ENCODE results near the gene BICRA. TPM values are rescaled to one million over a fixed set of nuclear protein-coding genes. Genes with fewer than 3 reads are reported as not detected.
"Not testable (repeated sequence)": the region's sequence is repeated elsewhere in the genome, so short reads cannot be mapped to it uniquely, and the experiment has no call there.

The BICRA gene
- total and polyA plus RNA-seq, 2 experiments from 2014 or later = 3.4 to 5.4 TPM

DNA sequence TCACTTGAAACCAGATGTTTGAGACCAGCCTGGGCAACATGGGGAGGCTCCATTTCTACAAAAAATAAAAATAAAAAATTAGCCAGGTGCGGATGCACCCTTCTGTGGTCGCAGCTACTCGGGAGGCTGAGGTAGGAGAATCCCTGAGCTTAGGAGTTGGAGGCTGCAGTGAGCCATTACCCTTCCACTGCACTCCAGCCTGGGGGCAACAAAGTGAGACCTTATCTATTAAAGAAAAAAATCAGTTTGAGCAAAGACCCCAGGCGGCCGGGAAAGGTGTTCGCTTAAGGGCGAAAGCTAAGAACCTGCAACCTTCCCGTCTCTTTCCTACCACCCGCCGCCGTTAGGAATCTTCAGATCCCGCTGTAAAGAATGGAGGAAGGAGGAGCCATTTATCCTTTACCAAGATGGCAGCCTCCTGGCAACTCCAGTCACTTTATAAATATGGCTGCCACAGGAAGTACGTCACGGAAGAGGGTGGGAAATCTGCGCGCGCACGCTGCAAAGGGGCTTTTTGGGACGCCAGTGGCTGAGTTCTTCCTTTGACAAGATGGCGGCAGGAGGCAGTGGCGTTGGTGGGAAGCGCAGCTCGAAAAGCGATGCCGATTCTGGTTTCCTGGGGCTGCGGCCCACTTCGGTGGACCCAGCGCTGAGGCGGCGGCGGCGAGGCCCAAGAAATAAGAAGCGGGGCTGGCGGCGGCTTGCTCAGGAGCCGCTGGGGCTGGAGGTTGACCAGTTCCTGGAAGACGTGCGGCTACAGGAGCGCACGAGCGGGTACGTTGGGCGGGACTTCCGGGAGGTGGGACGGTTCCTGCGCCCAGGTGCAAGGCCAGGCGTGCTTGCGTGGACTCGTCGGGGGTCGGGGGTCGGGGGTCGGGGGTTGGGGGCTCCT lies 136.3 kb downstream of the BICRA start, which contains the start of gene NOP53:
TSS of gene NOP53 (plus strand) at position 537 of the 892 bp plus-strand sequence. CDS start at position 551, 14 bp downstream.
- peaks cover 20% of the 10 kb centered on the region for H3K4me1 ChIP-seq (ENCODE audit: insufficient read depth)
- peak within 1 kb of the TSS; percentile 98 for H3K27ac ChIP-seq
- peak within 1 kb of the TSS; percentile 93 for H3K4me2 ChIP-seq
- H3K4me3 ChIP-seq = peak within 1 kb of the TSS; percentile 98
- H3K79me2 ChIP-seq = peaks cover 35% of the 10 kb centered on the region
- 4% methylated on average over 44 of the region's 53 CpGs for WGBS (ENCODE audit: low lambda C conversion rate, missing lambda C conversion rate)
- H3K9me2 ChIP-seq (replicated peaks; ENCODE audit: insufficient read depth) = no peaks in the 10 kb centered on the region
- DNase-seq (ENCODE audit: low spot score) = peak; percentile 98
- H4K20me1 ChIP-seq (ENCODE audit: insufficient read depth, poor library complexity, severe bottlenecking) = peaks cover 13% of the 10 kb centered on the region
- H2AFZ ChIP-seq = peak within 1 kb of the TSS; percentile 95
- no peaks in the 10 kb centered on the region for H3K27me3 ChIP-seq
- no peaks in the 10 kb centered on the region for H3K9me3 ChIP-seq (ENCODE audit: low read depth)
- TF ChIP-seq, protein P1, sequence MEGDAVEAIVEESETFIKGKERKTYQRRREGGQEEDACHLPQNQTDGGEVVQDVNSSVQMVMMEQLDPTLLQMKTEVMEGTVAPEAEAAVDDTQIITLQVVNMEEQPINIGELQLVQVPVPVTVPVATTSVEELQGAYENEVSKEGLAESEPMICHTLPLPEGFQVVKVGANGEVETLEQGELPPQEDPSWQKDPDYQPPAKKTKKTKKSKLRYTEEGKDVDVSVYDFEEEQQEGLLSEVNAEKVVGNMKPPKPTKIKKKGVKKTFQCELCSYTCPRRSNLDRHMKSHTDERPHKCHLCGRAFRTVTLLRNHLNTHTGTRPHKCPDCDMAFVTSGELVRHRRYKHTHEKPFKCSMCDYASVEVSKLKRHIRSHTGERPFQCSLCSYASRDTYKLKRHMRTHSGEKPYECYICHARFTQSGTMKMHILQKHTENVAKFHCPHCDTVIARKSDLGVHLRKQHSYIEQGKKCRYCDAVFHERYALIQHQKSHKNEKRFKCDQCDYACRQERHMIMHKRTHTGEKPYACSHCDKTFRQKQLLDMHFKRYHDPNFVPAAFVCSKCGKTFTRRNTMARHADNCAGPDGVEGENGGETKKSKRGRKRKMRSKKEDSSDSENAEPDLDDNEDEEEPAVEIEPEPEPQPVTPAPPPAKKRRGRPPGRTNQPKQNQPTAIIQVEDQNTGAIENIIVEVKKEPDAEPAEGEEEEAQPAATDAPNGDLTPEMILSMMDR (IDR thresholded peaks at IDR 0.05; ENCODE audit: poor library complexity) = peak; percentile 1
- TF ChIP-seq EZH2 (IDR thresholded peaks at IDR 0.05; ENCODE audit: borderline replicate concordance) (no peak), EZH2phosphoT487 (IDR thresholded peaks at IDR 0.05; ENCODE audit: low read depth, severe bottlenecking, unreplicated experiment) (no peak)
- H3K36me3 ChIP-seq (replicated peaks; ENCODE audit: insufficient read depth, low read depth) = no peaks in the 10 kb centered on the region

DNA sequence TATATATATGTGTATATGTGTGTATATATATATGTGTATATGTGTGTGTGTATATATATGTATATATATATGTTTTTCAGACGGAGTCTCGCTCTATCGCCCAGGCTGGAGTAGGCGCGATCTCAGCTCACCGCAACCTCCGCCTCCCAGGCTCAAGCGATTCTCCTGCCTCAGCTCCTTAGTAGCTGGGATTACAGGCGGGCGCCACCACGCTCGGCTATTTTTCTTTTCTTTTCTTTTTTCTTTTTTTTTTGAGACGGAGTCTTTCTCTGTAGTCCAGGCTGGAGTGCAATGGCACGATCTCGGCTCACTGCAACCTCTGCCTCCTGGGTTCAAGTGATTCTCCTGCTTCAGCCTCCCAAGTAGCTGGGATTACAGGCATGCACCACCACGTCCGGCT lies 137.2 kb downstream of the BICRA start:
- H3K4me2 ChIP-seq = peak overlapping the region; percentile 93
- H2AFZ ChIP-seq; H3K36me3 ChIP-seq (replicated peaks; ENCODE audit: insufficient read depth, low read depth); DNase-seq (ENCODE audit: low spot score); H3K9me2 ChIP-seq (replicated peaks; ENCODE audit: insufficient read depth); H3K9me3 ChIP-seq (ENCODE audit: low read depth); H3K27me3 ChIP-seq: not testable (repeated sequence)
- 74% methylated on average over 16 of the region's 17 CpGs for WGBS (ENCODE audit: low lambda C conversion rate, missing lambda C conversion rate)
- H3K79me2 ChIP-seq = peaks cover 35% of the 10 kb centered on the region
- H3K27ac ChIP-seq = peak overlapping the region; percentile 14
- peaks cover 13% of the 10 kb centered on the region for H4K20me1 ChIP-seq (ENCODE audit: insufficient read depth, poor library complexity, severe bottlenecking)
- peaks cover 20% of the 10 kb centered on the region for H3K4me1 ChIP-seq (ENCODE audit: insufficient read depth)
- peak overlapping the region; percentile 98 for H3K4me3 ChIP-seq

DNA sequence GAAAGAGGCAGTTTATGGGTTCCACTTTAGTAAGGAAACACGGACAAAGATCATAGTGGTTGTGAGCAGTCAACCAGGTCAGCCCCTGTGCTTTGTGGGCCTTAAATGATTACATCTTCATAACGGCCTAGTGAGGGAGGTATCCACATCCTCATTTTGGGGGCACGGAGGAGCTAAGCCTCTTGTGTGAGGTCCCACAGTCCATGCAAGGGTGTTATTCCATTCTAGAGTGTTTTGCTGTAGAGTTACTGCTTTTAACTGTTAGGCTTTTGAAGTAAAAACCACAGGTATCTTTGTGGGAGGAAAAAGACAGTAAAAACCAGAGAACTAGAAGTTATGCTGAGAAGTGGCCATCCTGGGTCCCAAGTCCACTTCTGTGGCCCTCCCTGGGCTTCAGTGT lies 140.4 kb downstream of the BICRA start:
- H3K79me2 ChIP-seq = peaks cover 35% of the 10 kb centered on the region
- H2AFZ ChIP-seq = no peak overlapping the region
- no peaks in the 10 kb centered on the region for H3K9me2 ChIP-seq (replicated peaks; ENCODE audit: insufficient read depth)
- H4K20me1 ChIP-seq (ENCODE audit: insufficient read depth, poor library complexity, severe bottlenecking) = peaks cover 13% of the 10 kb centered on the region
- WGBS (ENCODE audit: low lambda C conversion rate, missing lambda C conversion rate) = 93% methylated on average over 3 of the region's 3 CpGs
- no peaks in the 10 kb centered on the region for H3K27me3 ChIP-seq
- H3K9me3 ChIP-seq (ENCODE audit: low read depth) = no peaks in the 10 kb centered on the region
- H3K4me2 ChIP-seq = no peak overlapping the region
- no peak overlapping the region for H3K27ac ChIP-seq
- no peak overlapping the region for H3K4me3 ChIP-seq
- no peak for DNase-seq (ENCODE audit: low spot score)
- TF ChIP-seq, protein P1 (IDR thresholded peaks at IDR 0.05; ENCODE audit: poor library complexity) = no peak
- TF ChIP-seq EZH2 (IDR thresholded peaks at IDR 0.05; ENCODE audit: borderline replicate concordance) = no peak
- TF ChIP-seq EZH2phosphoT487 (IDR thresholded peaks at IDR 0.05; ENCODE audit: low read depth, severe bottlenecking, unreplicated experiment) = no peak
- no peaks in the 10 kb centered on the region for H3K36me3 ChIP-seq (replicated peaks; ENCODE audit: insufficient read depth, low read depth)
- H3K4me1 ChIP-seq (ENCODE audit: insufficient read depth) = peaks cover 10% of the 10 kb centered on the region

DNA sequence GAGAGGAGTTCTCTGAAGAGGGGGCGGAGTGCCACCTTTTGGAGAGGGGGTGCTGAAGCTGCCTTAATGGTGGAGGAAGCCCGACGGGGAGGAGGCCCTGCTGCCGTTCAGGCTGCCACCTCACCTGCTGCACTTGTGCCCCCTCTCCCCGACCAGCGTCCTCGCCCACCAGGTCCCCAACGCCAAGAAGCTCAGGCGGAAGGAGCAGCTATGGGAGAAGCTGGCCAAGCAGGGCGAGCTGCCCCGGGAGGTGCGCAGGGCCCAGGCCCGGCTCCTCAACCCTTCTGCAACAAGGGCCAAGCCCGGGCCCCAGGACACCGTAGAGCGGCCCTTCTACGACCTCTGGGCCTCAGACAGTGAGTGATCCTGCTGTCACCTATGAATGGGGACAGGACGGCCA lies 141.8 kb downstream of the BICRA start:
- Histone ChIP-seq H3K4me3 (no peak overlapping the region), H4K20me1 (ENCODE audit: insufficient read depth, poor library complexity, severe bottlenecking) (peaks cover 13% of the 10 kb centered on the region), H3K79me2 (peaks cover 34% of the 10 kb centered on the region), H2AFZ (no peak overlapping the region), H3K27ac (no peak overlapping the region), H3K36me3 (replicated peaks; ENCODE audit: insufficient read depth, low read depth) (no peaks in the 10 kb centered on the region), H3K9me3 (ENCODE audit: low read depth) (no peaks in the 10 kb centered on the region), H3K4me2 (no peak overlapping the region), H3K27me3 (no peaks in the 10 kb centered on the region), H3K9me2 (replicated peaks; ENCODE audit: insufficient read depth) (no peaks in the 10 kb centered on the region), H3K4me1 (ENCODE audit: insufficient read depth) (peaks cover 9% of the 10 kb centered on the region)
- TF ChIP-seq EZH2phosphoT487 (IDR thresholded peaks at IDR 0.05; ENCODE audit: low read depth, severe bottlenecking, unreplicated experiment) = no peak
- TF ChIP-seq EZH2 (IDR thresholded peaks at IDR 0.05; ENCODE audit: borderline replicate concordance) = no peak
- TF ChIP-seq, protein P1 (IDR thresholded peaks at IDR 0.05; ENCODE audit: poor library complexity) = no peak
- 96% methylated on average over 14 of the region's 18 CpGs for WGBS (ENCODE audit: low lambda C conversion rate, missing lambda C conversion rate)
- no peak for DNase-seq (ENCODE audit: low spot score)

Measured in hepatocyte (in vitro differentiated cells).